Measurements from ENCODE around the gene CACNA1I. TPM values are rescaled to one million over a fixed set of nuclear protein-coding genes. Genes with fewer than 3 reads are reported as not detected.
A peak's percentile ranks its signal among the peaks of the same experiment; 100 is the strongest.

CACNA1I gene
- total and polyA plus RNA-seq, 7 donors: 0.01 to 0.14 (median 0.04) TPM; not detected in 2

DNA sequence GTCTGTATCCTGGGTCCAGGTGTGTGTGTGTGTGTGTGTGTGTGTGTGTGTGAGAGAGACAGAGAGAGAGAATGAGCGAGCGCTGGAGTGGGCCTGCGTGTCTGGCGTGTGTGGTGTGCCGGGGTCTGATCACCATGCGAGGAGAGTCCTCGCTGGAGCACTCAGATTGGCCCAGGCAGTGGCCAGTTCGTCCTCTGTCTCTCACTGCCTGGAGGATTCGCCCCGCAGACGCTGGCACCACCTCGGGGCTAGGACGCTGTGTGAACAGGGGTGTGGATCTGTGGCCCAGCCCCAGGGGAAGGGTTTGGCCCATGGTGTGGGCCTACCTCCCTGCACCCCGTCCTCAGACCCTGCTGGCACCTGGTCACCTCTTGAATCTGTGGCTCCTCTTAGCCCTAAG, 11.6 kb upstream of the CACNA1I start:
- no peaks in the 10 kb centered on the region for H3K9me3 ChIP-seq
- no peaks in the 10 kb centered on the region for H3K36me3 ChIP-seq (ENCODE audit: insufficient read depth in 1 of 2, low read depth in 1 of 2)
- ATAC-seq: no peak
- no peak for DNase-seq
- intact Hi-C loops (cut with DNase I): loop anchor here in 1 of 2 donors (5.0 kb wide), 1 partner anchor 468 kb away; no protein-coding TSS in a partner anchor
- WGBS, 3 donors: 83 to 94% (median 83%) methylated on average over 14 of the region's 14 CpGs
- H3K27me3 ChIP-seq (ENCODE audit: insufficient read depth in 3 of 3, low read length in 2 of 3): peaks cover 0 to 67% (median 24%) of the 10 kb centered on the region in 3 donors
- TF ChIP-seq, protein P1, sequence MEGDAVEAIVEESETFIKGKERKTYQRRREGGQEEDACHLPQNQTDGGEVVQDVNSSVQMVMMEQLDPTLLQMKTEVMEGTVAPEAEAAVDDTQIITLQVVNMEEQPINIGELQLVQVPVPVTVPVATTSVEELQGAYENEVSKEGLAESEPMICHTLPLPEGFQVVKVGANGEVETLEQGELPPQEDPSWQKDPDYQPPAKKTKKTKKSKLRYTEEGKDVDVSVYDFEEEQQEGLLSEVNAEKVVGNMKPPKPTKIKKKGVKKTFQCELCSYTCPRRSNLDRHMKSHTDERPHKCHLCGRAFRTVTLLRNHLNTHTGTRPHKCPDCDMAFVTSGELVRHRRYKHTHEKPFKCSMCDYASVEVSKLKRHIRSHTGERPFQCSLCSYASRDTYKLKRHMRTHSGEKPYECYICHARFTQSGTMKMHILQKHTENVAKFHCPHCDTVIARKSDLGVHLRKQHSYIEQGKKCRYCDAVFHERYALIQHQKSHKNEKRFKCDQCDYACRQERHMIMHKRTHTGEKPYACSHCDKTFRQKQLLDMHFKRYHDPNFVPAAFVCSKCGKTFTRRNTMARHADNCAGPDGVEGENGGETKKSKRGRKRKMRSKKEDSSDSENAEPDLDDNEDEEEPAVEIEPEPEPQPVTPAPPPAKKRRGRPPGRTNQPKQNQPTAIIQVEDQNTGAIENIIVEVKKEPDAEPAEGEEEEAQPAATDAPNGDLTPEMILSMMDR (IDR thresholded peaks at IDR 0.05): no peak
- peaks cover 3% of the 10 kb centered on the region for H3K4me1 ChIP-seq
- no peak overlapping the region for H3K4me3 ChIP-seq
- no peak overlapping the region for H3K27ac ChIP-seq

DNA sequence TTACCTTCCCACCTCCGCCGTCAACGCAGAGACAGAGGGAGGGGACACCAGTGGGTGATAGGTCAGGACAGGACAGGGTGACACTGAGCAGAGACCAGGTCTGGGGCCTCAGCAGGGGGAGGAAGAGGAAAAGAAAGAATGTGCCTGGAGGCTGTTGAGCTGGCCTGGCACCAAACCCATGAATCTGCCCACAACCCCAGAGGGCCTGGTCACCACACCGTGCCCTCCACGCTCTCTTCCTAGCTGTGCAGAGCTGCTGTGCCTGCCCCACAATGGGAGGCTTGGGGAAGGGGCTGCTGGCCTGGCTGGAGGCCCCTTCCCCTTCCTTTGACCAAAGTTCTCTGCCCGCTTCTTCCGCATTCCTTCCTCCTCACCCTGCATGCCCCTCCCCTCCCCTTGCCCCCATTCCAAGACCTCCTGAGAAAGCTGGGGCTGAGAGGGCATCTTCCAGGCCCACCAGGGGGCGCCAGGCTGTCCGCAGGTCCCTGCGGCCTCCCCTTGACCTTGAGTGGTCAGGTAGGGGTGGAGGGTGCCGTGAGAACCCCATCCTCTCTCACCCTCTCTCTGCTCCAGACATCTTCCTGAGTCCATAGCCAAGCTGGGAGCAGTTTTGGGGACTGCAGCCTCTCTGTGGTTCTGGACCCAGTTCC, 11.0 kb upstream of the CACNA1I start:
- peak in 1 of 4 donors; percentile 37 for ATAC-seq
- Histone ChIP-seq H3K4me3 (no peak overlapping the region), H3K27me3 (ENCODE audit: insufficient read depth in 3 of 3, low read length in 2 of 3) (peaks cover 0 to 65% (median 24%) of the 10 kb centered on the region in 3 donors), H3K4me1 (peaks cover 3% of the 10 kb centered on the region), H3K27ac (no peak overlapping the region), H3K36me3 (ENCODE audit: insufficient read depth in 1 of 2, low read depth in 1 of 2) (no peaks in the 10 kb centered on the region), H3K9me3 (no peaks in the 10 kb centered on the region)
- DNase-seq: no peak
- WGBS, 3 donors: 49 to 57% (median 52%) methylated on average over 9 to 11 of the region's 11 CpGs
- TF ChIP-seq, protein P1 (IDR thresholded peaks at IDR 0.05): no peak
- intact Hi-C loops (cut with DNase I): loop anchor here in 1 of 2 donors (5.0 to 10.0 kb wide), 2 partner anchors 255 to 468 kb away; no protein-coding TSS in a partner anchor

DNA sequence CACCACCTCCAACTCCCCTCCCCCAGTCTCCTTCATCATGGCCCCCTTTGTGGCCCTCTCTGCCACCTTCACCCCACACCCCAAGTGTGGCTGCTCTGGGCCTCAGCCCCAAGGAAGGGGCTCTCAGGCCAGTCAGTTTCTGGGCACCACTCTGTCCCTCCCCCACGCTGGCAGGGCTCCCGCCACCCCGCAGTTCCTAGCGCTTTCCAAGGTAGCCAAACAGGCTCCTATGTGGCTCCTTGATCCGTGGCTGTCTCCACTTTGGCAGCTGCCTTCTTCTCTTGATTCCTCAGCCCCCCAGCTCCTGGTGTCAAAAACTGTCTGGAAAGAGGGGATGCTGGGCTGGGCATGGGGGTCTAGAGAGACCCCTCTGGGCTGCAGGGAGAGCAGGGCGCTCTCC, 10.4 kb upstream of the CACNA1I start:
- Histone ChIP-seq H3K4me3 (no peak overlapping the region), H3K4me1 (peaks cover 3% of the 10 kb centered on the region), H3K27ac (no peak overlapping the region), H3K36me3 (ENCODE audit: insufficient read depth in 1 of 2, low read depth in 1 of 2) (no peaks in the 10 kb centered on the region), H3K27me3 (ENCODE audit: insufficient read depth in 3 of 3, low read length in 2 of 3) (peaks cover 0 to 65% (median 24%) of the 10 kb centered on the region in 3 donors), H3K9me3 (no peaks in the 10 kb centered on the region)
- WGBS, 3 donors: 46 to 52% (median 50%) methylated on average over 6 of the region's 6 CpGs
- TF ChIP-seq, protein P1 (IDR thresholded peaks at IDR 0.05): no peak
- intact Hi-C loops (cut with DNase I): loop anchor here in 1 of 2 donors (10.0 kb wide), 1 partner anchor 255 kb away; no protein-coding TSS in a partner anchor
- DNase-seq: no peak
- ATAC-seq: no peak

DNA sequence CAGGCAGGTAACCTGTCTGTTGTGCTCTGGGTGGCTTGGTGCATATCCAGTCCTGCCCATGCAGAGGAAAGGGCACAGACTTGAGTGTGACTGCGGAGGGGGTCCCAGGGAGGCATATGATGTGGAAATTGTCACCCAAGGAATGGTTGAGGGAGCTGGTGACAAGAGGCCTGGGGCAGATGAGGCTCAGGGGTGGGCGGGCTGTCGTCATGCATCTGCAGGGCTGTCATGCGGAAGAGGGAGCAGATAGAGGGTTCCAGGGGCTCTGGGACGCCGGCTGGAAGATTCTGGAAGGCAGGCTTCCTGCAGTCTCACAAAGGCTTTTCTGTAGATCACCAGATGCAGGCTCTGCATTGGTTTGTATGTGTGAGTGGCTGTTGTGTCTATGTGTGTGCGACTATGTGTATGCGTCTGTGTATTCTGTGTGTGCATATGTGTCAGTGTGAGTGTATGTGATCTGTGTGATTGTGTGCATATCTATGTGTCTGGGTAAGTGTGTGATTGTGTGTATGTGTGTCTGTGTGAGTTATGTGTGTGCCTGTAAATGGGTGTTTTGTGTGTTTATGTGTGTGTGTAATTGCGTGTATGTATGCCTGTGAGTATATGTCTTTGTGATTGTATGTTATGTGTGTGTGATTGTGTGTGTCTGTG, 7.6 kb upstream of the CACNA1I start:
- H3K27ac ChIP-seq: no peak overlapping the region
- TF ChIP-seq, protein P1 (IDR thresholded peaks at IDR 0.05): no peak
- no peaks in the 10 kb centered on the region for H3K36me3 ChIP-seq (ENCODE audit: insufficient read depth in 1 of 2, low read depth in 1 of 2)
- peaks cover 3% of the 10 kb centered on the region for H3K4me1 ChIP-seq
- DNase-seq (no peak), ATAC-seq (no peak)
- no peak overlapping the region for H3K4me3 ChIP-seq
- H3K27me3 ChIP-seq (ENCODE audit: insufficient read depth in 3 of 3, low read length in 2 of 3): peaks cover 0 to 42% (median 14%) of the 10 kb centered on the region in 3 donors
- 67 to 68% (median 68%) methylated on average over 9 of the region's 9 CpGs for WGBS, 3 donors
- intact Hi-C loops (cut with DNase I): loop anchor here in 1 of 2 donors (10.0 kb wide), 1 partner anchor 252 kb away; no protein-coding TSS in a partner anchor
- H3K9me3 ChIP-seq: no peaks in the 10 kb centered on the region

Measured in psoas muscle (tissue), 8 donors.